ENCODE measurements around the gene POLR3K.

POLR3K gene

GRCh38 chr16:76535-77272, 23.3 kb upstream of the POLR3K start:
- H3K4me1 ChIP-seq (ENCODE audit: control insufficient read depth, insufficient read depth, low read length) = peaks cover 14% of the 10 kb centered on the region
- no peak overlapping the region for H3K9ac ChIP-seq (ENCODE audit: low read length)
- H3K27ac ChIP-seq (ENCODE audit: low read depth, low read length) = peak overlapping the region; percentile 82
- H3K36me3 ChIP-seq (ENCODE audit: control insufficient read depth, insufficient read depth, low read length) = no peaks in the 10 kb centered on the region
- no peaks in the 10 kb centered on the region for H3K27me3 ChIP-seq (ENCODE audit: control insufficient read depth, insufficient read depth, low read length)
- peak overlapping the region; percentile 62 for H3K4me3 ChIP-seq (ENCODE audit: low read length)

GRCh38 chr16:75580-76501, 22.4 kb upstream of the POLR3K start:
- no peak overlapping the region for H3K9ac ChIP-seq (ENCODE audit: low read length)
- H3K27ac ChIP-seq (ENCODE audit: low read depth, low read length) = peak overlapping the region; percentile 15
- no peaks in the 10 kb centered on the region for H3K27me3 ChIP-seq (ENCODE audit: control insufficient read depth, insufficient read depth, low read length)
- no peaks in the 10 kb centered on the region for H3K36me3 ChIP-seq (ENCODE audit: control insufficient read depth, insufficient read depth, low read length)
- H3K4me1 ChIP-seq (ENCODE audit: control insufficient read depth, insufficient read depth, low read length) = peaks cover 20% of the 10 kb centered on the region
- no peak overlapping the region for H3K4me3 ChIP-seq (ENCODE audit: low read length)

- Histone ChIP-seq H3K36me3 (ENCODE audit: control insufficient read depth, insufficient read depth, low read length) (no peaks in the 10 kb centered on the region), H3K4me3 (ENCODE audit: low read length) (no peak overlapping the region), H3K4me1 (ENCODE audit: control insufficient read depth, insufficient read depth, low read length) (peaks cover 20% of the 10 kb centered on the region), H3K27ac (ENCODE audit: low read depth, low read length) (peak overlapping the region; percentile 15), H3K27me3 (ENCODE audit: control insufficient read depth, insufficient read depth, low read length) (no peaks in the 10 kb centered on the region), H3K9ac (ENCODE audit: low read length) (no peak overlapping the region)
Observed at GRCh38 chr16:74747-75334, 21.4 kb upstream of the POLR3K start.

GRCh38 chr16:74051-74746, 20.8 kb upstream of the POLR3K start:
- Histone ChIP-seq H3K4me1 (ENCODE audit: control insufficient read depth, insufficient read depth, low read length) (peaks cover 20% of the 10 kb centered on the region), H3K27me3 (ENCODE audit: control insufficient read depth, insufficient read depth, low read length) (no peaks in the 10 kb centered on the region), H3K9ac (ENCODE audit: low read length) (no peak overlapping the region), H3K36me3 (ENCODE audit: control insufficient read depth, insufficient read depth, low read length) (no peaks in the 10 kb centered on the region), H3K27ac (ENCODE audit: low read depth, low read length) (no peak overlapping the region), H3K4me3 (ENCODE audit: low read length) (no peak overlapping the region)

- Histone ChIP-seq H3K27ac (ENCODE audit: low read depth, low read length) (peak within 1 kb of the TSS; percentile 78), H3K9ac (ENCODE audit: low read length) (peak within 1 kb of the TSS; percentile 71), H3K36me3 (ENCODE audit: control insufficient read depth, insufficient read depth, low read length) (no peaks in the 10 kb centered on the region), H3K4me1 (ENCODE audit: control insufficient read depth, insufficient read depth, low read length) (peaks cover 20% of the 10 kb centered on the region), H3K27me3 (ENCODE audit: control insufficient read depth, insufficient read depth, low read length) (no peaks in the 10 kb centered on the region), H3K4me3 (ENCODE audit: low read length) (peak within 1 kb of the TSS; percentile 72)
Observed at GRCh38 chr16:72561-73548, 19.4 kb upstream of the POLR3K start, which contains the start of gene RHBDF1. RHBDF1 (minus strand) TSS chr16:72631; CDS start chr16:65015, 7,616 bp downstream.

GRCh38 chr16:71540-72401, 18.4 kb upstream of the POLR3K start:
- Histone ChIP-seq H3K27me3 (ENCODE audit: control insufficient read depth, insufficient read depth, low read length) (no peaks in the 10 kb centered on the region), H3K9ac (ENCODE audit: low read length) (peak overlapping the region; percentile 71)

GRCh38 chr16:71210-71539, 17.8 kb upstream of the POLR3K start:
- peaks cover 10% of the 10 kb centered on the region for H3K4me1 ChIP-seq (ENCODE audit: control insufficient read depth, insufficient read depth, low read length)
- peak overlapping the region; percentile 72 for H3K4me3 ChIP-seq (ENCODE audit: low read length)
- H3K27me3 ChIP-seq (ENCODE audit: control insufficient read depth, insufficient read depth, low read length) = no peaks in the 10 kb centered on the region
- peak overlapping the region; percentile 78 for H3K27ac ChIP-seq (ENCODE audit: low read depth, low read length)
- no peaks in the 10 kb centered on the region for H3K36me3 ChIP-seq (ENCODE audit: control insufficient read depth, insufficient read depth, low read length)
- no peak overlapping the region for H3K9ac ChIP-seq (ENCODE audit: low read length)

More at GRCh38 chr16:71540-72401, 18.4 kb upstream of the POLR3K start:
- Histone ChIP-seq H3K4me1 (ENCODE audit: control insufficient read depth, insufficient read depth, low read length) (peaks cover 14% of the 10 kb centered on the region), H3K27ac (ENCODE audit: low read depth, low read length) (peak overlapping the region; percentile 78), H3K4me3 (ENCODE audit: low read length) (peak overlapping the region; percentile 72), H3K36me3 (ENCODE audit: control insufficient read depth, insufficient read depth, low read length) (no peaks in the 10 kb centered on the region)

- H3K9ac ChIP-seq (ENCODE audit: low read length) = no peak overlapping the region
- no peak overlapping the region for H3K4me3 ChIP-seq (ENCODE audit: low read length)
- no peak overlapping the region for H3K27ac ChIP-seq (ENCODE audit: low read depth, low read length)
Observed at GRCh38 chr16:69181-69580, 15.8 kb upstream of the POLR3K start.

GRCh38 chr16:67884-68789, 14.7 kb upstream of the POLR3K start:
- Histone ChIP-seq H3K27ac (ENCODE audit: low read depth, low read length) (no peak overlapping the region), H3K9ac (ENCODE audit: low read length) (no peak overlapping the region), H3K4me1 (ENCODE audit: control insufficient read depth, insufficient read depth, low read length) (peaks cover 10% of the 10 kb centered on the region), H3K4me3 (ENCODE audit: low read length) (no peak overlapping the region), H3K27me3 (ENCODE audit: control insufficient read depth, insufficient read depth, low read length) (no peaks in the 10 kb centered on the region), H3K36me3 (ENCODE audit: control insufficient read depth, insufficient read depth, low read length) (peaks cover 8% of the 10 kb centered on the region)

More at GRCh38 chr16:69181-69580, 15.8 kb upstream of the POLR3K start:
- Histone ChIP-seq H3K4me1 (ENCODE audit: control insufficient read depth, insufficient read depth, low read length) (peaks cover 10% of the 10 kb centered on the region), H3K27me3 (ENCODE audit: control insufficient read depth, insufficient read depth, low read length) (no peaks in the 10 kb centered on the region), H3K36me3 (ENCODE audit: control insufficient read depth, insufficient read depth, low read length) (peaks cover 3% of the 10 kb centered on the region)
